GM06990 (cell line): ENCODE results near the gene NUP42.

Source experiments
- DNase-seq: peaks from one replicate; pipeline ENCODE4 v3.0.0-alpha.2; 2011; ENCODE audit not compliant: insufficient read length; ENCODE audit errors: extremely low read depth
- H3K27me3 ChIP-seq: replicated peaks from 2 replicates; pipeline ENCODE4 v1.6.0; 2011; ENCODE audit warnings: low read length; ENCODE audit not compliant: control insufficient read depth, insufficient read depth
- H3K36me3 ChIP-seq: 2 replicates; pipeline ENCODE4 v1.5.1; 2011; ENCODE audit warnings: low read length; ENCODE audit not compliant: control insufficient read depth, insufficient read depth
- H3K4me3 ChIP-seq: replicated peaks from 2 replicates; pipeline ENCODE4 v1.5.1; 2011; ENCODE audit warnings: low read depth, mild to moderate bottlenecking, control low read depth, low read length
- CTCF ChIP-seq: IDR thresholded peaks from 2 replicates; pipeline ENCODE4 v1.5.1; 2011; ENCODE audit warnings: low read length, control low read depth, mild to moderate bottlenecking, inconsistent platforms; ENCODE audit not compliant: insufficient read depth, poor library complexity, severe bottlenecking

Gene NUP42

GRCh38 chr7:23237000-23237399, 55.2 kb downstream of the NUP42 start:
- no peak for TF ChIP-seq CTCF
- H3K4me3 ChIP-seq: no peak overlapping the region
- H3K27me3 ChIP-seq: no peaks in the 10 kb centered on the region
- DNase-seq: no peak
- no peaks in the 10 kb centered on the region for H3K36me3 ChIP-seq

- Histone ChIP-seq H3K36me3 (no peaks in the 10 kb centered on the region), H3K27me3 (no peaks in the 10 kb centered on the region), H3K4me3 (no peak overlapping the region)
- no peak for TF ChIP-seq CTCF
- DNase-seq: no peak
Observed at GRCh38 chr7:23238983-23239652, 57.3 kb downstream of the NUP42 start.

GRCh38 chr7:23239698-23240097, 57.9 kb downstream of the NUP42 start:
- no peak overlapping the region for H3K4me3 ChIP-seq
- no peaks in the 10 kb centered on the region for H3K36me3 ChIP-seq
- DNase-seq: no peak
- no peak for TF ChIP-seq CTCF
- H3K27me3 ChIP-seq: no peaks in the 10 kb centered on the region

- Histone ChIP-seq H3K27me3 (no peaks in the 10 kb centered on the region), H3K4me3 (no peak overlapping the region), H3K36me3 (no peaks in the 10 kb centered on the region)
- no peak for DNase-seq
- no peak for TF ChIP-seq CTCF
Observed at GRCh38 chr7:23242321-23242720, 60.5 kb downstream of the NUP42 start.

- H3K27me3 ChIP-seq: no peaks in the 10 kb centered on the region; the same call in 1 of the 2 replicates
- no peaks in the 10 kb centered on the region for H3K36me3 ChIP-seq
- no peak for DNase-seq
- no peak overlapping the region for H3K4me3 ChIP-seq
- TF ChIP-seq CTCF: no peak
Observed at GRCh38 chr7:23242935-23243334, 61.1 kb downstream of the NUP42 start.

GRCh38 chr7:23246555-23246954, 64.7 kb downstream of the NUP42 start, which contains the start of gene GPNMB:
Gene GPNMB (plus strand): TSS chr7:23246775. CDS start chr7:23246858, 83 bp downstream.
- Histone ChIP-seq H3K4me3 (no peak within 1 kb of the TSS), H3K27me3 (no peaks in the 10 kb centered on the region; the same call in 1 of the 2 replicates), H3K36me3 (no peaks in the 10 kb centered on the region)
- no peak for TF ChIP-seq CTCF
- DNase-seq: no peak
